ENCODE data around the gene SLCO3A1.
"Not testable (repeated sequence)": the region's sequence is repeated elsewhere in the genome, so short reads cannot be mapped to it uniquely, and the experiment has no call there.

The SLCO3A1 gene

GRCh38 chr15:92044203-92044909 lies 190.8 kb downstream of the SLCO3A1 start:
- no peak for DNase-seq

- DNase-seq = no peak
These were observed 194.4 kb downstream of the SLCO3A1 start for GRCh38 chr15:92047900-92048299.

GRCh38 chr15:92048739-92049138 lies 195.2 kb downstream of the SLCO3A1 start:
- no peak for DNase-seq

- peak; percentile 52 for DNase-seq
These were observed 195.9 kb downstream of the SLCO3A1 start for GRCh38 chr15:92049290-92049989.

- DNase-seq = no peak
These were observed 196.9 kb downstream of the SLCO3A1 start for GRCh38 chr15:92050220-92050898.

GRCh38 chr15:92051716-92052115 lies 198.2 kb downstream of the SLCO3A1 start:
- DNase-seq = no peak

GRCh38 chr15:92053753-92054316 lies 200.3 kb downstream of the SLCO3A1 start:
- no peak for DNase-seq

- no peak for DNase-seq
These were observed 203.4 kb downstream of the SLCO3A1 start for GRCh38 chr15:92056875-92057274.

GRCh38 chr15:92059036-92059970 lies 205.8 kb downstream of the SLCO3A1 start:
- no peak for DNase-seq

- not testable (repeated sequence) for DNase-seq
These were observed 206.4 kb downstream of the SLCO3A1 start for GRCh38 chr15:92059971-92060311.

GRCh38 chr15:92061511-92062195 lies 208.1 kb downstream of the SLCO3A1 start:
- no peak for DNase-seq

- DNase-seq = no peak
These were observed 209.0 kb downstream of the SLCO3A1 start for GRCh38 chr15:92062505-92062904.

- DNase-seq = no peak
These were observed 214.6 kb downstream of the SLCO3A1 start for GRCh38 chr15:92068121-92068520.

- no peak for DNase-seq
These were observed 216.1 kb downstream of the SLCO3A1 start for GRCh38 chr15:92069308-92070250.

GRCh38 chr15:92070251-92070650 lies 216.7 kb downstream of the SLCO3A1 start:
- DNase-seq = not testable (repeated sequence)

GRCh38 chr15:92071045-92071634 lies 217.6 kb downstream of the SLCO3A1 start:
- DNase-seq = no peak

GRCh38 chr15:92073044-92073785 lies 219.7 kb downstream of the SLCO3A1 start:
- no peak for DNase-seq

GRCh38 chr15:92074101-92074500 lies 220.6 kb downstream of the SLCO3A1 start:
- DNase-seq = no peak

GRCh38 chr15:92074646-92075045 lies 221.1 kb downstream of the SLCO3A1 start:
- no peak for DNase-seq

- no peak for DNase-seq
These were observed 222.3 kb downstream of the SLCO3A1 start for GRCh38 chr15:92075764-92076163.
